HG03108 (cell line): ENCODE measurements around the gene TUBGCP3.

Source experiments
- ATAC-seq: cut with Tn5 transposase; IDR thresholded peaks from one replicate; pipeline ENCODE4 v1.9.1; 2021; ENCODE audit warnings: moderate library complexity; ENCODE audit not compliant: unreplicated experiment

The TUBGCP3 gene

DNA sequence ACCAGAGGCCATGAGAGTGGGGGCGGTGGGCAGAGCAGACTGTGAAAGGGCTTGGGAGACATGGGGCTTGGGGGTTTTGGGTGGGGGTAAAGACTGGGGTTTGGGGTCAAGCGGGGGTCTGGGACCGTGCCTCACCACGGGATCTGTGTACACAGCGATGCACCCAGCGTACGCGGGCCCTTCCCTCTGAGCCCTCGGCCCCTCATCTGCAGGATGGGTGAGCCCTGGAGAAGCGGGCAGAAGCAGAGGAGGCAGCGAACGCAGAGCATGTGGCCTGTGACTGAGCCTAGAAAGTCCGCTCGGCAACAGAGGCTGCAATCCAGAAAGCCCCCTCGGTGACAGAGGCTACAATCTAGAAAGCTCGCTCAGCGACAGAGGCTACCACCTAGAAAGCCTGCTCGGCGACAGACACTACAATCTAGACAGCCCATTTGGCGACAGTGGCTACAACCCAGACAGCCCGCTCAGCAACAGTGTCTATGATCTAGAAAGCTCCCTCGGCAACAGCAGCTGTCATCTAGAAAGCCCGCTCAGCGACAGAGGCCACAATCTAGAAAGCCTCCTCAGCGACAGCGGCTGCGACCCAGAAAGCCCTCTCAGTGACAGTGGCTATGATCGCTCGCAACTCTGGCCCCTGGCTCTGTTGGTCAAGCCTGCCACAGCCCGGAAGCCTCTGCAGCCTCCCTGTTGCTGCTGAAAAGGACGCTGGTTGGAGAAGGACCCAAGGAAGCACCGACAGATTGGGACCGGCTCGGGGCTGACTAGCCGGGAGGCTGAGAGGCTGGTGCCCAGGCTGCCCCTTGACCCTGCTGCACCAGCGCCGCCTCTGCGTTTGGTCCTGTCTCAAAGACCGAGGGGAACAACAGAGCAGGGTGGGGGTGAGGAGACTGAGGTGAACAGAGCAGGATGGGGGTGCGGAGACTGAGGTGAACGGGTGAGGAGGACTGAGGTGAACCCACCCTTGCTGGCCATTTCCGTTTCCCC is 143.2 kb downstream of the TUBGCP3 start:
- no peak for ATAC-seq

DNA sequence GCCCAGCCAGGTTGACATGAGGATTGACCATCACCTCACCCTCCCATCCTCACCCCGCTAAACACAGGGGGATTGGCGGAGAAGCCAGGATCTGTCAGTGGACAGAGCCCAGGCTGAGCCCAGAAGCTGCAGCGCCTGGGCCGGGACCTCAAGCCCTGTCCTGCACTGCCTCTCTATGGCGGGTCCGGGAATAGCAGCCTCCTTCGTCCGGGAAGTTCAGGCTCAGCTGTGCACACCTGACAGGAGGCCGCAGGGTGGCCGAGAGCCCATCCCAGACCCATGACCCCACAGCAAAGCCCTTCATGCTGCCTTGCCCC is 144.0 kb downstream of the TUBGCP3 start:
- no peak for ATAC-seq

DNA sequence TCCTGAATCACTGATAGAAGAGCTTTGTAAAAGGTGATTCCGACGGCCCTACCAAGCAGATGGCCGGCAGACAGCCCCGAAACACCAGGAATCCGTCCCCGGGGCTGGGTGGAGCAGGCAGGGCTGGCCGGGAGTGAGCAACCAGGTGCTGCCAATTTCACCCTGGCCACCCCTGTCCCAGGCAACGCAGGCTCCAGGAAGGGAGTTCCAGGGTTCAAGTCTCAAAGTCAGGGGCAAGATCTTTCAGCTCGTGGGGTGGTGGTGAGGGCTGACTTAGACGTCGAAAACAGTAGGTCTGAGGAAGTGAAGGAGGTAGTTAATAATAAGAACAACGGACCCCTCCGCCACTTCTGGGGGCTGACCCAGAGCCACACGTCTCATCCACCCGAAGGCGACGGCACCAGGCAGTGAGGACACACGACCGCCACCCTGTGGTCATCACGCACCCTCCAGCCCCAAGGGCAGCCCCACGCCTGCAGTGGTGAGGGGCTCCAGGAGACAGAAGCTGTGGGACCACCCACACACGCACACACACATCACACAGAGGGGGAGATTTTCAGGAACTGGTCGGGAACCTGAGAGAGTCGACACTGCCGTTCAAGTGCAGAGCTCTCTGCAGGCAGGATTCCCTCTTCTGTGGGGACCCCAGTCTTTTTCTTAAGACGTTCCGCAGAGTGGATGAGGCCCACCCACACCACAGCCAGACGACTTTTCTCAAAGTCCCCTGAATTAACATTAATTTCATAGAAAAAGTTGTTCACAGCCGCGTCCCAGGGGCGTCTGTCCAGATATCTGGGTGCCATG is 144.6 kb downstream of the TUBGCP3 start:
- no peak for ATAC-seq

DNA sequence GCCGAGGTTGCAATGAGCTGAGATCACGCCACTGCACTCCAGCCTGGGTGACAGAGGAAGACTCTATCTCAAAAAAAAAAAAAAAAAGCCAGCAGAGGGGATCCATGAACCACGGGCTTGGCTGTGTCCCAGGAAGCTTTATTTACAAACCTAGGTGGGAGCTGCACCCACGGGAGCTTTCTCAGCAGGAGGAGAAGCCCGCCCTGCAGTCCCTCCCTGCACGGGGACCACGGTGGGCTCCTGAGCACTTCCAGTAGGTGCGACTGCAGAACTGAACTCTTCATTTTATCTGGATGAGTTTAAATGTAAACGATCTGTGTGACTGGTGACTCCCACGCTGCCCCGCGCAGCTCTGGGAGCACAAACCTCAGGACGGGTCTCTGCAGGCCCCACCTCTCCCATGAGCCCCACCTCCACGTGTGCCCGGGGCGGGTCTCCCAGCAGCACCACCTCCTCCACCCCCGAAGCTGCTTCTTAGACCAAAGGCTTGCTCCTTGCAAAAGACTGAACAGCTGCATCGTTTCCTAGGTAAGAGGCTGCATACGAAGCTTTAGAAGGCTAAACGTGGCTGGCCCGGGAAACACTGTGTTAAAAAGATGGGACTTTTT is 145.4 kb downstream of the TUBGCP3 start:
- no peak for ATAC-seq

- ATAC-seq = no peak
Measured at GRCh38 chr13:112441779-112442310, 146.1 kb downstream of the TUBGCP3 start.

GRCh38 chr13:112441226-112441625 is 146.7 kb downstream of the TUBGCP3 start:
- no peak for ATAC-seq

GRCh38 chr13:112438515-112438914 is 149.4 kb downstream of the TUBGCP3 start:
- ATAC-seq = no peak

DNA sequence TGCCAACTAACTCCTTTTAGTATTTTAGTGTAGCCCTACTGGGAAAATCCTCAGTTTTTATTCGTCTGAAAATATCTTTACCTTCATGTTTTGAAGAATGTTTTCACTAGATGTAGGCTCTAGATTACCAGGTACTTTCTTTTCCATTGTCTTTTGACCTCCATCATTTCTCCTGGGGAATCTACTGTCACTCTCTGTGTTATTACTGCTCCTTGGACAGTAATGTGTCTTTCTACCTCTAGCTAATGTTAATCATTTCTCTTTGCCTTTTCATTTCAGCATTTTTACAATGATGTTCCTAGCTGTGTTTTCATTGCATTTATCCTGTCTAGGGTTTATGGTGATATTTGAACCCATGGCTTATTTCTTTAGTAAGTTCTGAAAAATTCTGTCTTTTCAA is 149.9 kb downstream of the TUBGCP3 start:
- ATAC-seq = no peak

GRCh38 chr13:112435973-112436372 is 152.0 kb downstream of the TUBGCP3 start:
- no peak for ATAC-seq
